SJSA1 (cell line): ENCODE measurements around the gene TCOF1. TPM values are rescaled to one million over a fixed set of nuclear protein-coding genes. Genes with fewer than 3 reads are reported as not detected.

Experiments
- DNase-seq, 2 experiments: peaks; one replicate each; pipeline ENCODE4 v3.0.0-alpha.2; 2015 to 2020; ENCODE audit warnings: low spot score in 2 of 2, low read depth in 1 of 2
- H3K27ac ChIP-seq: fragments of 250-450 bp; sonication (Bioruptor Pico); 2 replicates; pipeline ENCODE4 v1.5.1; 2020; ENCODE audit warnings: mild to moderate bottlenecking, moderate library complexity
- H3K27me3 ChIP-seq: fragments of 250-450 bp; sonication (Bioruptor Pico); replicated peaks from 2 replicates; pipeline ENCODE4 v1.5.1; 2020; ENCODE audit warnings: mild to moderate bottlenecking, moderate library complexity
- H3K36me3 ChIP-seq: fragments of 250-450 bp; sonication (Bioruptor Pico); 2 replicates; pipeline ENCODE4 v1.5.1; 2020; ENCODE audit warnings: mild to moderate bottlenecking
- H3K4me1 ChIP-seq: fragments of 250-450 bp; sonication (Bioruptor Pico); replicated peaks from 2 replicates; pipeline ENCODE4 v1.6.1; 2021; ENCODE audit warnings: mild to moderate bottlenecking
- H3K4me3 ChIP-seq: fragments of 250-450 bp; sonication (Bioruptor Pico); 2 replicates; pipeline ENCODE4 v1.5.1; 2020; ENCODE audit warnings: mild to moderate bottlenecking
- H3K9me3 ChIP-seq: fragments of 250-450 bp; sonication (Bioruptor Pico); replicated peaks from 2 replicates; pipeline ENCODE4 v1.5.1; 2020; ENCODE audit warnings: mild to moderate bottlenecking
- total RNA-seq: library from RNA; depleted of rRNA; stranded (reverse); fragments of >200 nt; shearing (Covaris generic); gene quantifications from 2 replicates; pipeline ENCODE4 v1.2.3, GENCODE V29; 2014

The TCOF1 gene
- total RNA-seq, 1 experiment from 2014 or later: 67.2 TPM

DNA sequence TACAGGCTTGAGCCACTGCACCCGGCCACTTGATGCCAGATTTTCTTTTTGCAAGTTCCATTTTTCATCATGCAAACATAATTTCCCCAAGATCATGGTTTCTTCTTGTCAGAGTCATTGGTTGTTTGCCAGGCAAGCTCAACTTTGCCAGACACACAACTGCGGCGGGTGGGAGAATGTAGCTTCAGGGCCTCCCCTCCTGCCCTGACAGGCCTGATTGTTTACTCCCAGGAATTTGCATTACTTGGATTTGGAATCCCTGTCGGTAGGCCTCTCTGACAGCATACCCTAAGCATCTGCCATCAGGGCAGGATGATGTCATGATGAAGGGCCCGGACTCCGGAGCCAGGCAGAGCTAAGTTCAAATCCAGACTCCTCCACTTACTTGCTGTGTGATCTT lies 77.0 kb downstream of the TCOF1 start:
- Histone ChIP-seq H3K27ac (no peak overlapping the region), H3K4me3 (no peak overlapping the region), H3K27me3 (no peaks in the 10 kb centered on the region), H3K36me3 (no peaks in the 10 kb centered on the region), H3K4me1 (peaks cover 15% of the 10 kb centered on the region), H3K9me3 (no peaks in the 10 kb centered on the region)
- peak; percentile 71 to 78 for DNase-seq

DNA sequence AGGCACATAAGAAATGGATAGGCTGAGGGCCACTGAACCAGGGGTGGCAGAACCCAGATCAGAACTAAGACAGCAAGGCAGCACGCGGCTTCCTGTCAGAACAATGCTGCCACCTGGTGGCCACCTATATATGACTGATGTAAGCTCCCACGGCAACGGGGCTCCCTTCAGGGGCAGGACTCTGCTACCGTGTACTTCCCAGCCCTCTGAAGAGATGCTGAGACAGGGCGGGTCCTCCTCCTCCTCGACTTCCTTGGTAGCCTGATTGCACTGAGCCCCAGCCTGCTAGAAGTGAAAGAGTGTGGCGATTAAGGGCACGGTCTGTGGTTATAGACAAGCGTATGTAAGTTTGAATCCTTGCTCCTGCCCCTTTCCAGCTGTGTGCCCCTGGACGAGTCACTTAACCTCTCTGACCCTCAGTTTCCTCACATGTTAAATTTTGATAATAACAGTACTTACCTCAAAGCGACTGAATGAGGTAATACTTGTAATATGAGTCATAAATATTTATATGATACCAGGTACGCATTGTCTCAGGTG lies 78.7 kb downstream of the TCOF1 start:
- Histone ChIP-seq H3K27me3 (no peaks in the 10 kb centered on the region), H3K36me3 (peaks cover 2% of the 10 kb centered on the region; the same call in 1 of the 2 replicates), H3K4me3 (no peak overlapping the region), H3K27ac (no peak overlapping the region), H3K9me3 (no peaks in the 10 kb centered on the region), H3K4me1 (peaks cover 15% of the 10 kb centered on the region)
- peak; percentile 78 to 95 for DNase-seq

DNA sequence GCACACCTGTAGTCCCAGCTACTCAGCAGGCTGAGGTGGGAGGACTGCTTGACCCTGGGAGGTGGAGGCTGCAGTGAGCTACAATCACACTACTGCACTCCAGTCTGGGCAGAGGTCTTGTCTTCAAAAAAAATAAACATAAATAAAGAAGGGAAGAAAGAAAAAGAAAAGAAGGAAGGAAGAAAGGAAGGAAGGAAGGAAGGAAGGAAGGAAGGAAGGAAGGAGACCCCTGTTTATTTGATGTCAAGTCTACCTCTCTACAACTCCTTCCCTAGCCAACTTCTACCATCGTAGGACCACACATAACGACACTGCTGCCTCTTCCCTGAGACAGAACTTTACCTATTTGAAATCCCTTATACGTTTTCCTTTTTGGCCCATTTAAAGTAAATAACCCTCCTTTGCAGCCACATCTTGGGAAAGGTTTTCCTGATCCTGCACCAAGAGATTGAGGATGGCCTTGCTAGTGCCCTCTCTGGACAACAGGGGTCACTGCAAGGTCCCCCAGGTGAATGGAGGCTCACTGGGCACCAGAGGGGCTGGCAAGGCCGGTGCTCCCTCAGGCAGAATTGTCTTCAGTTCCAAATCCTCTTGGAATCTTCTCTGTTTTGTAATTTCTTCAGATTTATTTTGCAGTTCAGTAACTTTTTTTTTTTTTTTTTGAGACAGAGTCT lies 81.5 kb downstream of the TCOF1 start:
- Histone ChIP-seq H3K27ac (no peak overlapping the region), H3K4me3 (no peak overlapping the region), H3K9me3 (no peaks in the 10 kb centered on the region), H3K27me3 (no peaks in the 10 kb centered on the region), H3K4me1 (peaks cover 15% of the 10 kb centered on the region), H3K36me3 (peaks cover 30% of the 10 kb centered on the region)
- DNase-seq: peak; percentile 41 to 71

DNA sequence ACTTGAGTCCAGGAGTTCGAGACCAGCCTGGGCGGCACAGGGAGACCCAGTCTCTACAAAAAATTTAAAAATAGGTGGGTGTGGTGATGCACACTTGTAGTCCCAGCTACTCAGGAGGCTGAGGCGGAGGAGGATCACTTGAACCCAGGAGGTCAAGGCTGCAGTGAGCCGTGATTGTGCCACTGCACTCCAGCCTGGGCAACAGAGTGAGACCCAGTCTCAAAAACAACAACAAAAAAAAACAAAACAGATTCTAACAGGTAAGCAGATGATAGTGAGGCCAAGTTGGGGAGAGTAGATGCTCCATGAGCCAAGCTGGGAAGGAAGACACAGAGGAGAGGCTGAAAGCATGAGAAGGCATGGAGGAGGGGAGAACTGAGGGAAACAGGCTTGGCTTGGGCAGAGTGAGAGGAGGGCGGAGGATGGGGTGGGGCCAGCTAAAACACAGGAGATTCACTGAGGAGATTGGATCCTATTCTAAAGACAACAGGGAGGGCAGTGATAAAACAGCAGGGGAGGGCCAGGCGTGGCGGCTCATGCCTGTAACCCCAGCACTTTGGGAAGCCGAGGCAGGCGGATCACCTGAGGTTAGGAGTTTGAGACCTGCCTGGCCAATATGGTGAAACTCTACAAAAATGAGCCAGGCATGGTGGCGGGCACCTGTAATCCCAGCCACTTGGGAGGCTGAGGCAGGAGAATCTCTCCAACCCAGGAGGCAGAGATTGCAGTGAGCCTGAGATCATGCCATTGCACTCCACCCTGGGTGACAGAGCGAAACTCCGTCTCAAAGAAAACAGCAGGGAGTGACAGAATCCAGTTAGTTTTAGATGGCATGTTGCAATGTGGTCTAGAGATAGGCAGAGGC lies 83.7 kb downstream of the TCOF1 start:
- DNase-seq: no peak
- Histone ChIP-seq H3K27me3 (no peaks in the 10 kb centered on the region), H3K4me1 (peaks cover 4% of the 10 kb centered on the region), H3K36me3 (peaks cover 52% of the 10 kb centered on the region), H3K4me3 (no peak overlapping the region), H3K27ac (no peak overlapping the region), H3K9me3 (no peaks in the 10 kb centered on the region)

DNA sequence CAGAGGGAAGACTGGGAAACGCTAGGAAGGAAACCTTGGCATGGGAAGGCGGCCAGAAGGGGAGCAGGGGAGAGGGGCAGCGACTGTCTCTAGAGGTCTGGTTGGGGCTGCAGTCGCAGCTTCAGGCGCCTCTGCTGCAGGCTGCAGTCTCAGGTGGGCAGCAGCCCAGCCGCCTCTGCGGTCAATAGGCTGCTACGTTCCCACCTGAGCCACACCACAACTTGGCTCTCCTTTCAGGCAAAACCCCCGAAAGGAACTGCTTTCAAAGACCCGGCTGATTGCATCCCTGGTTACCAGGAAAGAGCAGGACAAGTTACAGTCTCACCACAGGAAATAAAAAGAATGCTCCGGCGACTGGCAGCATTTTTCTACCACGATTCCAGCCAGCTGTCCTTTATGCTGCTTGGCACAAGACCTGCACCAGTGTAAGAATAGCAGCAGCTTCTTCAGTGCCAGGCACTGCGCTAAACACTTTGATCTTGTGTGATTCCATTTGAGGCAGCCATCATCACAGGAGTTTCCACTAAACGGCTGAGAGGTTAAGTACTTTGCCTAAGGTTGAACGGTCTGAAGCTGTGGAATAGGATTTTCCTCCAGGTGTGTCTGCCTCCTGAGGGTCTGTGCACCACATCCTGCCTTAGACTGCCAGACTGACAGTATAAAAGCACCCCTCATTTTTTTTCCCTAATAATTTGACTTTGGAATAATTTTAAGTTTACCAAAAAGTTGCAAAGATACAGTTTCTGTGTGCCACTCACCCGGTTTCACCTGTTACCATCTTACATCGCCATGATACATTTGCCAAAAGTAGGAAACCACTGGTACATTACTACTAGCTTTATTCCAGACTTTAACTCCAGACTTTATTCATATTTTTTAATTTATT lies 84.6 kb downstream of the TCOF1 start:
- peaks cover 61% of the 10 kb centered on the region for H3K36me3 ChIP-seq
- no peak for DNase-seq
- no peak overlapping the region for H3K4me3 ChIP-seq
- H3K9me3 ChIP-seq: no peaks in the 10 kb centered on the region
- no peaks in the 10 kb centered on the region for H3K27me3 ChIP-seq
- no peaks in the 10 kb centered on the region for H3K4me1 ChIP-seq
- no peak overlapping the region for H3K27ac ChIP-seq

DNA sequence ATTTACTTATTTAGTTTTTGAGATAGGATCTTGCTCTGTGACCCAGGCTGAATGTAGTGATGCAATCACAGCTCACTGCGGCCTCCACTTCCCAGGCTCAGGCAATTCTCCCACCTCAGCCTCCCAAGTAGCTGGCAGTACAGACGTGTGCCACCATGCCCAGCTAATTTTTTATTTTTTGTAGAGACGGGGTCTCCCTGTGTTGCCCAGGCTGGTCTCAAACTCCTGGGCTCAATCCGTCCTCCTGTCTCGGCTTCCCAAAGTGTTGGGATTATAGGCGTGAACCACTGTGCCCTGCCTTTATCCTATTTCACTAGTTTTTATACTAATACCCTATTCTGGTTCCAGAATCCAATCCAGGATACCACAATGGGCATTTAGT lies 85.2 kb downstream of the TCOF1 start:
- Histone ChIP-seq H3K27ac (no peak overlapping the region), H3K9me3 (no peaks in the 10 kb centered on the region), H3K4me1 (peaks cover 1% of the 10 kb centered on the region), H3K4me3 (no peak overlapping the region), H3K27me3 (no peaks in the 10 kb centered on the region), H3K36me3 (peaks cover 67% of the 10 kb centered on the region)
- no peak for DNase-seq

DNA sequence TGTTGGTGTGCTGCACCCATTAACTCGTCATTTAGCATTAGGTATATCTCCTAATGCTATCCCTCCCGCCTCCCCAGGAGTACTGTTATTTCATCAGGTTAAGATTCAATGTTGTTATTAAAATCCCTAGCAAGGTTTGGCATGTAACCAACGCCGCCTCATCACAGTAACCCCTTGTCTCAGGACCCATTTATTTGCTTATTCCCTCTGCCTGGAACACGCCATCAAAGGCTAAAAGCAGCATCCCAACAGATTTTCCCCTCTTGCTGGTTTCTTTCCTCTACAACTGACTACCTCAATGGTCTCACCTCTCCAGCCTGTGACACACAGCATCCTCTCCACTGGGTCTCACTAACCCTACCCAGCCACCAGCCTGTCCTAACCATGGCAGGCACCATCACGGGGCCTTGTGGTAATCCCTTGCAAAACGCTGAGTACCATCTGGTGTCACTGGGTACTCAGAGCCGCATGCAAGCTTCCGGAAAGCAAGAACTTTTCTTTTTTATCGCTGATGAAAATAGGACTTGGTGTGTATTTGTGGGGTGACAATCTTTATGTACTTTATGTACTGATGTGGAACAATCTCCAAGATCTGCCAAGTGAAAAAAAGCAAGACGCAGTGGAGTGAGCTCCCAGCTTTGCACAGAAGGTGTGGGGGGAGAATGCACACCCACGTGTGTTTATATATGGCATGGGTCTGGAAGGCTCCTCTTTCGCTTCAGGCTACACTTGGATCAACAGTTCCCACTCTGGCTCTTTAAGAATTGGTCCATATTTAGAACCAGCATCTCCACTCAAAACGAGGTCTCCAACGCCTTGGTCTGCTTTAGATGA lies 86.0 kb downstream of the TCOF1 start:
- no peaks in the 10 kb centered on the region for H3K27me3 ChIP-seq
- no peaks in the 10 kb centered on the region for H3K9me3 ChIP-seq
- H3K4me3 ChIP-seq: no peak overlapping the region
- no peak for DNase-seq
- H3K27ac ChIP-seq: no peak overlapping the region
- peaks cover 9% of the 10 kb centered on the region for H3K4me1 ChIP-seq
- peaks cover 75% of the 10 kb centered on the region for H3K36me3 ChIP-seq

DNA sequence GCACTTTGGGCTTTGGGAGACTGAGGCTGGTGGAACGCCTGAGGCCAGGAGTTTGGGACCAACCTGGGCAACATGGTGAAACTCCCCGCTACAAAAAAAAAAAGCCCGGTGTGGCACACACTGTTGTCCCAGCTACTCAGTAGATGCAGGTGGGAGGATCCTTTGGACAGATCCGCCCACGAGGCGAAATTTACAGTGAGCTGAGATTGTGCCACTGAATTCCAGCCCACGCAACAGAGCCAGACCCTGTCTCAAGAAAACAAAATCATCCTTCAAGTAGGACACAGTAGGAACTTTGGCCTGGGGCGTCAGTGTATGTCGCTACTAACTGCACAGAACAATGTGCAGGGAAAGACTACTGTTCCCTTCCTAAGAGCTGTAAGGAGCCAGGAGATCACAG lies 87.3 kb downstream of the TCOF1 start:
- no peak for DNase-seq
- no peak overlapping the region for H3K27ac ChIP-seq
- H3K4me1 ChIP-seq: peaks cover 10% of the 10 kb centered on the region
- H3K4me3 ChIP-seq: no peak overlapping the region
- H3K27me3 ChIP-seq: no peaks in the 10 kb centered on the region
- H3K9me3 ChIP-seq: no peaks in the 10 kb centered on the region
- H3K36me3 ChIP-seq: peaks cover 85% of the 10 kb centered on the region

DNA sequence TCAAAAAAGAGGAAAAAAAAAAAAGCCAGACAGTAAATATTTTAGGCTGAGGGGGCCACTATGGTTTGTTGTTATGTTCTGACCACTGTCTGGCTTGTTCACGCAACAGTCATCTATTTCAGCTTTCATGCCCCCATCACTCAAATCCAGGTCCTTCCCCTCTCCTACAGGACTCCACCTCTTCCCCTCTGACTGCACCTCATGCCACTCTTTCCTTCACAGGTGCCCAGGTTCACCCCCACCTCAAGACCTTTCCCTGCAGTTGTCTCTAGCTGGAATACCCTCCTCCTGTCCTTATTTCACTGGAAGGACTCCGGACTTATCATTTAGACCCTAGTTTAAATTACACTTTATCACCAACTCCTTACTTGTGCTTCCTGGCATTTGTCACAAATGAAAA lies 88.6 kb downstream of the TCOF1 start:
- no peak for DNase-seq
- Histone ChIP-seq H3K27me3 (no peaks in the 10 kb centered on the region), H3K4me1 (peaks cover 10% of the 10 kb centered on the region), H3K4me3 (no peak overlapping the region), H3K36me3 (peaks cover 84% of the 10 kb centered on the region), H3K9me3 (no peaks in the 10 kb centered on the region), H3K27ac (no peak overlapping the region)

DNA sequence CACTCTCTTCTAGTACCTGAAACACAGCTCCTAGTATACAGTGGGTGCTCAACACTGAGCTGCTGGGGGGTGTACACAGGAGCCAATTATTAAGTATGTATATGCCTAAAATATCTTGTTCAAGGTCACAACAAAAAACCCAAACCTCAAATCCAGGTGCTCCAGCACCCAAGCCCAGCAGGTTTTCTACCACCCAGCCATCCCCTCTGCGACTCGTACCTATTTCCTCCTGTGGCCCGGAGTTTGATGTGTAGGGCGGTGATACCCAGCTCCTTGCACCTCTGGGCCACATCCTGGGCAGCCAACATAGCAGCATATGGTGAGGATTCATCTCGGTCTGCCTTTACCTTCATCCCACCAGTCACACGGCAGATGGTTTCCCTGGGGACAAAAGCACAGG lies 89.1 kb downstream of the TCOF1 start:
- DNase-seq: no peak
- Histone ChIP-seq H3K27me3 (no peaks in the 10 kb centered on the region), H3K36me3 (peaks cover 79% of the 10 kb centered on the region), H3K9me3 (no peaks in the 10 kb centered on the region), H3K27ac (no peak overlapping the region), H3K4me3 (no peak overlapping the region), H3K4me1 (peaks cover 10% of the 10 kb centered on the region)

DNA sequence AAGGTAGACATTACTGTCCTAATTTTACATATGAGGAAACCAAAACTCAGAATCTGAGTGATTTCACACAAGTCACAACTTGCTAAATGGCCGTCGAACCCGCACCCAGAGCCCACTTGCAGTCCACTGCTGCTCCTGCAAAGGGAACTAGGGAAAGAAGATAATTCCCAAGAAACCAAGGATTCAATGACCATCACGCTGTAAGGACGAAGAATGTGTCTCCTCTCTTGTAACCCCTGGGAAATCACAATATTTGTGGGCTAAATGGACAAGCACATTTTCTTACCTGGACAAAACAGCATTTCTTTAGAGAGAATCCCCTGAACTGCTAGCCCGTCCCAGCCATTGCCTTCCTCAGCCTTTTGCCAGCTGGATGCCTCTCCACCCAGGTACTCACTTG lies 89.7 kb downstream of the TCOF1 start:
- DNase-seq: no peak
- no peaks in the 10 kb centered on the region for H3K27me3 ChIP-seq
- H3K36me3 ChIP-seq: peaks cover 73% of the 10 kb centered on the region
- H3K4me1 ChIP-seq: peaks cover 10% of the 10 kb centered on the region
- H3K27ac ChIP-seq: no peak overlapping the region
- no peak overlapping the region for H3K4me3 ChIP-seq
- H3K9me3 ChIP-seq: no peaks in the 10 kb centered on the region

DNA sequence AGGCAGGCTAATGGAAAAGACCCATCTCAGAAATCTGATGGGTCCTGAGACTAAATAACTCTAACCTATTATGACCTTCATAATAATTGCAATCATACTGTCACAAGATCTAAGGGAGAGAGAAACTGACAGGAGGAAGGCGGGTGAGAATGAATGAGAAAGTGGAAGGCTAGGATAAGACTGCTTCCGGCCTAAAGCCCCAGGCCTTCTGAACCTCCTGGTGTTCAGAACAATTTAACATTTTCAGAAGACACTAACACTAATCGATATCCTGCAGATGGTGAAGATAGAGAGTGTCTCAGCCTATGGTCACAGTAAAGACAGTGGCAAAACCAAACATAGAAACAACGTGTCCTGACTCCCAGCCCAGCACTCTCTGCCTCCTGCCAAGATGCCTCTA lies 90.8 kb downstream of the TCOF1 start:
- Histone ChIP-seq H3K9me3 (no peaks in the 10 kb centered on the region), H3K27ac (peak overlapping the region; percentile 98; the same call in 1 of the 2 replicates), H3K4me3 (peak overlapping the region; percentile 71), H3K4me1 (peaks cover 10% of the 10 kb centered on the region), H3K27me3 (no peaks in the 10 kb centered on the region), H3K36me3 (peaks cover 62% of the 10 kb centered on the region)
- no peak for DNase-seq
